ENCODE measurements around the gene TFPT.

Gene TFPT

DNA sequence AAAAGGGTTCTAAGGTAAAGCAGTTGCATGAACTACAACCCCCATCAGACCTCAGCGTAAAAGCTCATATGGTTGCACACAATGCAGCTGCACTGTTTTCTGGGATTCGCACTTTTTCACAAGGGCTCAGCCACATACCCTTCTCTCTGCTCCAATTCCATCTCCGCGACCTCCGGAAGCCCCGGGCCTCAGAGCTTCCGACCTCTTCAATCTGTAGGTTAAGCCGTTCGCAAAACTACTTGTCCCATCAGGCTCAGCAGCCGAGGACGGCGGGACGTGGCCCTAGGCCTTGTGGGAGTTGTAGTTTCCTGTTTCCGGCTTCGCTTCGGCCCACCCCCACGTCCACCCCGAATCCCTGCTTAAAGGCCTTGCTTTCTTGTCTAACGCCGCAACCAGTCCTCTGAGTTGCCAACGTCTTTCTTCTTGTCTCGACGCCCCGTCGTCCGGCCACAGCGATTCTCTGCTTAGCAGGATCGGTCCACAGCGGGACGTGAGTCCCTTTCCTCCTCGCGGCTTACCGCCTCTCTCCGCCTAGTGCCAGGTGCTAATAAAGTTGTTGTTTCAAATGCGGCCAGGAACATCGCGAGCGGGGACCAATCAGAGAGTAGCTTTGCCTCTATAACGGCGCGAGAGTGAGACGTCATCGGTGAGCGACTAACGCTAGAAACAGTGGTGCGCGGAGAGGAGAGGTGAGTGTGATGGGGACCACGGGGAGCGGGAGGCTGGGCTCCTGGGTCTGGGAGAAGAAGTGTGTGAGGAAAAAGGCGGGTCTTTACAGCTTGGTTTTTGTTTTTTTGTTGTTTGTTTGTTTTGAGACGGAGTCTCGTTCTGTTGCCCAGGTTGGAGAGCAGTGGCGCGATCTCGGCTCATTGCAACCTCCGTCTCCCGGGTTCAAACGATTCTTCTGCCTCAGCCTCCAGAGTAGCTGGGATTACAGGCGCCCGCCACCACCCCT, at the start of gene TFPT, which contains the start of gene PRPF31:
TFPT (minus strand) TSS at position 549 of the 955 bp plus-strand sequence; CDS start at position 161, 388 bp downstream.
PRPF31 (plus strand) TSS at position 646 of the 955 bp plus-strand sequence. CDS start 2,525 bp downstream, outside the sequence.
- DNase-seq (ENCODE audit: low read depth in 2 of 2), result peak; percentile 91 to 94

- DNase-seq (ENCODE audit: low read depth in 2 of 2), result no peak
These were observed 49.8 kb upstream of the TFPT start for GRCh38 chr19:54165222-54165621.

DNA sequence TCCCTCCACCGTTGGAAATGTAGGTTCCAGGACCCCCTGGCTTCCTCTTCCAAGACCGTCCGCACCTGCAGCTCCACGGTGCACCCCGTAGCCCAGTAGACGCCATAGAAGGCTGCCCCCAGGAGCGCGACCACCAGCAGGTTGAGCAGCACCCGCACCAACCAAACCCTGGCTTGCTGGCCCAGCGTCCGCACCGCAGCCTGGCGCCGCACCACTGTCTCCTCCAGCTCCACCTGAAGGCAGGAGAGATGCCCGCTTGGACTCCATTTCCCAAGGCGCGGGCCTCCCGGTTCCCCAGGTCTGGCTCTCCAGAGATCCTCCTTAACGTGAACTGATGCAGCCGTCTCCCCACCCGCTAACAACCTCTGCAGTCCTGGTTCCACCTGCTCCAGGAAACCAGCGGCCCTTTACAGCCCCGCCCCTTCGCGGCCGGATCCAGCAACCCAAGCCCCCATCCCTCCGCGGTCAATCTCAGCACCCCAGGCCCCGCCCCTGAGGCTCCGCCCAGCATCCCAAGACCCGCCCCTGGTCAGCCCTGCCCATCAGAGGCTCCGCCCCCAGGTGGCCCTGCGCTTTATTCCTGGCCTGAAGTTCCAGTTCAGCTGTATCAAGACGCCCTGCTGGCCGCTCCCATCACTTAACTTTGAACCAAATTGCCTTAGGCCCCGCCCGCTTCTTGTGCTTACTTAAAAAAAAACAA, 49.1 kb upstream of the TFPT start:
- DNase-seq (ENCODE audit: low read depth in 2 of 2), result peak in 1 of 2 donors; percentile 28

- no peak for DNase-seq (ENCODE audit: low read depth in 2 of 2)
These were observed 47.4 kb upstream of the TFPT start for GRCh38 chr19:54162884-54163283.

DNA sequence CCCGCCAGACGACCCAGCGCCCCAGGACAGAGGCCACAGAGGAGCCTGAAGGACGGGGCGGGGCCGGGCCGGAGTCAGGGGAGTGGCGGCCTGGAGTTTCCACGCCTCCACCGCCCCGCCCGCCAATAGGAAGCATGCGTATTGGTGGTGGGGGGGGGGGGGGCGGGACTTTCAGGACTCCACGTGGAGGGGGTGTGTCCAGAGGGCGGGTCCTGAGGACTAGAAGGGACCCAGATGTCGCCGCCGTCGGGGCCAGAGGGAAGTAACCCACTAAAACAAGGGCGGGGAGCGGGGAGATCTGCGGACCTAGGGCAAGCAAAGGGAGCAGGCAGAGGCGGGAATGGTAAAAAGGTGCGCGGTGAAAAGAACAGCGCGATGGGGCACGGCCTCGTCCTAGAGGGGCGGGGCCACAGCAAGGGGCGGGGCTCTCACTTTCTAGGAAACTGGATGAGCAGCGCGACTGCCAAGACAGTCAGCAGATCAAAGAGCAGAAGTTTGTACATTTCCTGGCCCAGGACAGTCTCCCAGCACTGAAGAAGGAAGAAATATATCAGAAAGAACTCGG, 46.9 kb upstream of the TFPT start:
- peak; percentile 47 to 61 for DNase-seq (ENCODE audit: low read depth in 2 of 2)

GRCh38 chr19:54160854-54161253, 45.4 kb upstream of the TFPT start:
- no peak for DNase-seq (ENCODE audit: low read depth in 2 of 2)

DNA sequence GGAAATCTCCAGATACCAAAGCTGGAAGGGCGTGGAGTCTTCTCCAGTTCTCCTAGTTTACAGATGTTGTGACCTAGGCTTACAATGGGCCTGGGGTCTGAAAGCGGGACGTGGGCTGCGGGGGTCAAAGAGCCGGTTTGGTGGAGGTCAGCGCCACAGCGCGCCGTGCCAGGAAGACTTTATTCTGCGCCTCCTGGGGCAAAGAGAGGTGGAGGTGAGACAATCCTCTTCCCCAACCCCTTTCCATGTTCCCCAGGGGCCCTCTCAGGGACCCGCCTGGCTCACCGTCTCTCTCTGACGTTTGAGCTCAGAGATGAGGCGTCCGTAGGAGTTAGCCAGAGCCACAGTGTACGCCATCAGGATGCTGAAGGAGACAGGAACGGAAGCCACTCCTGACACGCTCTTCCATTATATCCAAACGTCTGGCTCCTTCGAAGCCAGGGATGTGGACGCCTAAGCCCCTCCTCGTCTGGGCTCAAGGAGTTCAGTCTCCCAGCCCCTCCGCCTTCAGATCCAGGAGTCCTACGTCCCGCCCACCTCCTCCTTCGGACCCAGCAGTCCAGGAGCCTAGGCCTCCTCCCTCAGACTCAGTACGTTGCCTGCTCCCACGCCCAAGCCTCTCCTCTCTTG, 44.8 kb upstream of the TFPT start:
- no peak for DNase-seq (ENCODE audit: low read depth in 2 of 2)

DNA sequence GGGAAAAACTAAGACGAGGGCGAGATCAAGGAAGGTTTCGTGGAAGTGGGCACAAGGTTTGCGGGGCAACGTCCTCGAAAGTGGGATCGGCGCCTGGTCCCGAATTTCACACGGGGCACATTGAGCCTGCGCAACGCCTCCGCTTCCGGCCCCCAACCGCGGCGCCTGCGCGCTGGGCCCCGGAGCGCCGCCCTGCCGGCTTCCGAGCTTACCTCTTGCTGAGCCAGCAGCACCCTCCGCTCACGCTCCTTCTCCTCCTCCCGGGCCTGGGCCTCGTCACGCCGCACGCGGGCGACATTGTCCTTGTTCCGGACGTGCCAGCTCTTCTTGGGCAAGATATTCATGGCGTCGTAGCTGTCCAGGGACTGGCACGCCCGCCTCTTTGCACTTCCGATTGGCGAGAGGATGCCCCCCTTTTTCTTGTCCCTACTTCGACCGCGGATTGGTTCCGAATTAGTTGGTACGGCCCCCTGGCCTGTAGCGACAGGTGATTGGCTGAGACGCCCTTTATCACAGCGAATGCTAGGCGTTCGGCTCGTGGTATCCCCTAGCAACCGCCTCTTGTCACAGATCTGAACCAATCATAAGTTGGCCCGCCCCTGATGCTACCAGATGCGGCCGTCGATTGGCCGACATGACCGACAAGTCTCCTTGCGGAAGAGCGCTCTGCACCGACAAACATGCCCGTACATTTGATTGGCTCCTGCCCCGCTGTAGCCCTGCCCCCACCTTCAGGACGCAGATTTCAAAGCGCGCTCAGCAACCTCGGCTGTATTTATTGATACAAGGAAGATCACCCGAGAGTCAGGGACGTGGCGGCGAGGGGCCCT, 44.1 kb upstream of the TFPT start, which contains the start of gene LENG1:
LENG1 (minus strand) TSS at position 370 of the 830 bp plus-strand sequence; CDS start at position 344, 26 bp downstream.
- DNase-seq (ENCODE audit: low read depth in 2 of 2), result peak; percentile 95 to 99

DNA sequence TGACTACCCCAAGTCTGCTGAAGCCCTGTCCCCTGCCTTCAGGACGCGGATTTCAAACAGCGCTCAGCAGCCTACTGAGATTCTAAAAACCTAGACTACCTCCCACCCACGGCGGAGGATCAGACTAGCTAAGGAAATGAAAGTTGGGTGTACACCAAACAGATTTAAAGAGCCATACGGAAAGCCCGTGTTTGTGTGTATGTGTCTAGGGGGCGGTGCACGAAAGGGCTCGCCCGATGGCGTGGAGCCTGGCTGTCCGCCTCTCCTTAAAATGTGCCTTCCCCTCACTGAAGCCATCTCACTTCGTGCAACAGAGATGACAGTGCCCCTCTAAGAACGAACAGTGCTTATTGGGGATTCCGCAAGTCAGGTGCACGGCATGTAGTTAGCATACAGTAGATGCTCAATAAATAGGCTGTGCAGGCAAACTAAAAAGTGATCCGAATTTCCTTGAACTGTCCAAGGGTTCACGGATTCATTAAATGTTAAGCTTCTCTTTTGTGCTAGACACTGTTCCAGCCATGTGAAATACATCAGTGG, 43.4 kb upstream of the TFPT start:
- DNase-seq (ENCODE audit: low read depth in 2 of 2), result no peak

DNA sequence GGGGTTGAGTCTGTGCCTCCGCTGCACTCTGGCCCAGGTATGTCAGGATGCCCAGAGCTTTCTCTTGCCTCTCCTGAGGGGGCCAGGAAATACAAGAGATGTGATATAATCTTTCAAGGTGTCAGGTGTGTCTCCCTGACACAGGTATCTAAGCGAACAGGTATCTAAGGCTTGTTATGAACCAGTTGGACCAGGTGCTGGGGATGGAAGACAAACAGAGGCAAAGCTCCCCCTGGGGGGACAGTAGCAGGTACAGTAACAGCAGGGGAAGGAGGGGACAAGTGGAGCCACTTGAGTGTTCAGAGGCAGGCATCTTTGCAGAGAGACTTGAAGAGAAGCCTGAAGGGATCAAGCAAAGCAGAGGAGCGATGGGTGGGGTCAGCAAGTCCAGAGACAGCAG, 41.5 kb upstream of the TFPT start:
- DNase-seq (ENCODE audit: low read depth in 2 of 2), result no peak

DNA sequence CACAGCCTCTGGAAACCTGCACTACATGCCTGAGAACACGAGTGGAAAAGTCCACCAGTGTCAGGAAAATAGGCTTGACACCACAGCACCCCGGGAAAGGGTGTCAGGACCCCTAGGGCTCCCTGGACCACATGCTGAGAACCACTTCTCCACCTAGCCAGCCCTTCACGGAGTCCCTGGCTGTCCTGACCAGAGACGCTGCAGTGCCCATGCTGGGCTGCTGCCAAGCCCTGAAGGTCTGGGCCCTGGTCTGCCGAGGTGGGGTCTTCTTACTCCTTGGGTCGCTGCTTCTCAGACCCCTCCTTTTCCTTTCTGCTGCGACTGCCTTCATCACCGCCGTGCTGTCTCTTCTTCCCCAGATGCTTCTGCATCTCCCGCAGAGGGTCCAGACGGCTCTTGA, 41.0 kb upstream of the TFPT start:
- no peak for DNase-seq (ENCODE audit: low read depth in 2 of 2)

GRCh38 chr19:54155694-54156093, 40.2 kb upstream of the TFPT start:
- no peak for DNase-seq (ENCODE audit: low read depth in 2 of 2)

DNA sequence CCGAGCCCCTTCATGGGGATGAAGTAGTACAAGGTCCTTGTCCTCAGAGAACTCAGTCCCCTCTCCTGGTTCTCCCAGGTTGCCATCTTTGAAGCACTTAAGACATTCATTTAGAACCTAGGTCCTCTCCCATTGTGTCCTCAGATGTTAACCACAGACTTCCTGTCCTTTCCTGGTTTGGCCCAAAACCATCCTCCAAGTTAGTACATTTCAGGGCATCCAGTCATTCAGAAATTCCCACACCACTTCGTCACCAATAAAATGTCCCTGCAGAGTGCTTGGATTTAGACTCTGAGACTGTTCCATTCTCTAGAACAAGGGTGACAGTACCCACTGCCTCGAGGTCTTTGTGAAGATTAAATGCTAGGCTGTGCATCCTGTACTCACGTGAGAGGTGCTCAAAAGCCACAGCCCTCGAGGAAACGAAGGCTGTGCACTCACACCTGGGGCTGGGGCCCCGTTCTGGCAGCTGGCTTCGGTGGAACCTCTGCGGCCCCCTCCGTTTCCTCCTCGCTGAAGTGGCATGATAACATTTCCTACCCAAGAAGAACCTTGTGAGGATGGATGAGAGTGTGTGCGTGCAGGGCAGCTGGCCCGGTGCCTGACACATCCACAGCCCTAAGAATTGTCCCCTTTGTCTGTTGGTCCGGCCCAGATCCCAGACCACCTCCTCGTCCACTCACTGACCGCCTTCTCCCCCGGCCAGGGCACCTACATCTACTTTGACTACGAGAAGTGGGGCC, 39.3 kb upstream of the TFPT start:
- no peak for DNase-seq (ENCODE audit: low read depth in 2 of 2)

GRCh38 chr19:54153731-54154326, 38.4 kb upstream of the TFPT start:
- no peak for DNase-seq (ENCODE audit: low read depth in 2 of 2)

DNA sequence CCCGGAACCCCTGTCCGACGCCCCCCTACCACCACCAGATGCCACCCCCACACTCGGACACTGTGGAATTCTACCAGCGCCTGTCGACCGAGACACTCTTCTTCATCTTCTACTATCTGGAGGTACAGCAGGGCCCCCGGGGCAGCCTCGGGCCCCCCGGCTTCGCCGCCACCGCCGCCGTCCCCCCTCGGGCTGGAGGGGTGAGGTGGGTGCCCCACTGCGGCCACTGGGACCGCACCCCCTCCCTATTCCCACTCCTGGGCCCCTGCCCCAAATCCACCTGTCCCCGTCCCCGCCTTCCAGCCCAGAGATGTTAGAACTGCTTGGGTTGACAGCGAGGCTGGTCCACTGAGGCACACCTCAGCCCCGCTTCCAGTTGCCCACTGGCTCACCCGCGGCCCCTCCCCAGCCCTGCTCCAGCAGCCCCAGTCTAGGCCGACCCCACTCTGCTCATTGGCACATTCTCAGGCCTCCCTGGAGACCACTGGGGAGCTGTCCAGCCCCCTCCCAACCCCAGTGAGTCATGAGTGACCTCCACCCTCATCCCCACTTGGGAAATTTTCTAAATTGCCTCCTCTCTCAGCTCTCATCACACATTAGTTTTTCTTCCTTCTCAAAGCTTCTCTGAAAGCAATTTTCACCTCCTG, 37.5 kb upstream of the TFPT start:
- no peak for DNase-seq (ENCODE audit: low read depth in 2 of 2)

GRCh38 chr19:54152267-54152666, 36.8 kb upstream of the TFPT start:
- DNase-seq (ENCODE audit: low read depth in 2 of 2), result no peak

DNA sequence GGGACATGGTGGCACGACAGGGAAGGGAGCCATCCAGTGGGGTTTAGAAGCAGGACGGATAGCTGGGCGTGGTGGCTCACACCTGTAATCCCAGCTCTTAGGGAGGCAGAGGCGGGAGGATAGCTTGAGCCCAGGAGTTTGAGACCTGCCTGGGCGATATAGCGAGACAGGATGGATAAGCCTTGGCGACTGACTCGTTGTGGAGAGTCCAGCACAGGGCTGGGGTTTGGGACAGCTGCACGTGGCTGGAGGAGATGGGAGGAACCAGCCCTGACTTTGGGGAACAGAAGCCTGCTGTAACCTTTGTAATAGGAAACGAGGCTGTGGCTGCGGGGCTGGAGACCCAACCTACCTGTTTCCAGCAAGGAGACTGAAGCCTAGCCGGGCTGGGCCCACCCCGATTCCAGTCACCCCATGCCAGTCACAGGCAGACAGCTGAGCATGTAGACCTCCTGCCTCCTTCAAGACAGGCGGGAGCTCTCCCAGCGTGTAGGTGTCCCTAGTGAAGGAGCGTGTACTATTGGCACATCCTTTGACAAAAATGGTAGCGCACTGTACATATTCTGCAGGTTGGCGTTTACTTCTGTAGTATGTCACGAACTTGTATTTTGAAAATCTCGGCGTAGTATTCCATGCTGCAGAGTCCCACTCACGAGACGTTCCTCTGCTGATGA, 36.0 kb upstream of the TFPT start:
- no peak for DNase-seq (ENCODE audit: low read depth in 2 of 2)

Measured in activated CD8-positive, alpha-beta memory T cell treated with anti-CD3 and anti-CD28 coated beads for 4 hours (primary cell).